Measurements from ENCODE around the gene TMEM233. TPM values are rescaled to one million over a fixed set of nuclear protein-coding genes. Genes with fewer than 3 reads are reported as not detected.

Gene TMEM233
- total RNA-seq, 4 donors from 2014 or later, result 0.13 to 0.19 (median 0.15) TPM; not detected in 1

DNA sequence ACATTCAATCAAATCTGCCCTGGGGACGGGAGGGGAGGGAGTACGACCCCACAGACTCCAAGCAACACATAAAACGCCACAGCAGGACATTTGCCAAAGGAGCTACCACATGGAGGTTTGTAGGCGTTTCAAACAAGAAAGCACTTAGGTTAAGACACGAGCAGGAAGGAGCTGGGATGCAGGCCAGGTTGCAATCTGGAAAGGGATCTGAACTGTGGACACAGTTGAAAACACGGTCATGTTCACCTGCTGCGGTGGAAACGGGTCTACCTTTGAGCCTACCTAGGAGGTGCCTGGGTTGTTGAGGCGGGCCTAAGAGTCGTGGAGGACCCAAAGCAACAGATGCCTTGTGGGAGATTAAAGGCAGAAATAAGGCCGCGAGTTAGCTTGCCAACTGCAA, 92.8 kb downstream of the TMEM233 start:
- Histone ChIP-seq H3K9me3 (no peaks in the 10 kb centered on the region), H3K36me3 (peaks cover 0 to 29% (median 4%) of the 10 kb centered on the region in 3 donors), H3K4me1 (peaks cover 0 to 11% (median 0%) of the 10 kb centered on the region in 3 donors), H3K4me3 (no peak overlapping the region), H3K27me3 (no peaks in the 10 kb centered on the region), H3K27ac (no peak overlapping the region)
- no peak for DNase-seq
- TF ChIP-seq, protein P1, sequence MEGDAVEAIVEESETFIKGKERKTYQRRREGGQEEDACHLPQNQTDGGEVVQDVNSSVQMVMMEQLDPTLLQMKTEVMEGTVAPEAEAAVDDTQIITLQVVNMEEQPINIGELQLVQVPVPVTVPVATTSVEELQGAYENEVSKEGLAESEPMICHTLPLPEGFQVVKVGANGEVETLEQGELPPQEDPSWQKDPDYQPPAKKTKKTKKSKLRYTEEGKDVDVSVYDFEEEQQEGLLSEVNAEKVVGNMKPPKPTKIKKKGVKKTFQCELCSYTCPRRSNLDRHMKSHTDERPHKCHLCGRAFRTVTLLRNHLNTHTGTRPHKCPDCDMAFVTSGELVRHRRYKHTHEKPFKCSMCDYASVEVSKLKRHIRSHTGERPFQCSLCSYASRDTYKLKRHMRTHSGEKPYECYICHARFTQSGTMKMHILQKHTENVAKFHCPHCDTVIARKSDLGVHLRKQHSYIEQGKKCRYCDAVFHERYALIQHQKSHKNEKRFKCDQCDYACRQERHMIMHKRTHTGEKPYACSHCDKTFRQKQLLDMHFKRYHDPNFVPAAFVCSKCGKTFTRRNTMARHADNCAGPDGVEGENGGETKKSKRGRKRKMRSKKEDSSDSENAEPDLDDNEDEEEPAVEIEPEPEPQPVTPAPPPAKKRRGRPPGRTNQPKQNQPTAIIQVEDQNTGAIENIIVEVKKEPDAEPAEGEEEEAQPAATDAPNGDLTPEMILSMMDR (IDR thresholded peaks at IDR 0.05), result no peak
- no peak for TF ChIP-seq POLR2A (IDR thresholded peaks at IDR 0.05)
- intact Hi-C loops (cut with DNase I), result no loop called here
- 78 to 83% methylated on average over 10 to 12 of the region's 12 CpGs for WGBS, 2 donors

DNA sequence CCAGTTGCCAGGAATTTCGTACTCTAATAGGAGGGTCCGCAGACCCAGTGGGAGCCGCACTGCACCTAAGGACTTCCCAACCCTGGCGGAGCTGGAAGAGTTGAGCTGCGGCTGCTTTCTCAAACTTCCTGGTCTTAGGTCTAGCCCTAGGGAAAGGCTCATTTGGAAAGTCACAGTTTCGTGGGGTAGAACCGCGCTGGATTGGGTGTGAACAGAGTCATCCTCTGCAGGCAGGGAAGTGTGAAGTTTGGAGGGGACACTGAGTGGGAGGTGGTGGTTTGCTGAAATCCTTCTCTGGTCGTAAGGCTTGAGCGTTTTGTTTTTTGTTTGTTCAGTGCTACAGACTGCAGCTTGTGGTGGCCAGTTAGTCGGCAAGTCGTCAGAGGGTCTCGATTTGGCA, 93.2 kb downstream of the TMEM233 start:
- WGBS, 2 donors, result 88 to 100% methylated on average over 2 to 12 of the region's 13 CpGs
- Histone ChIP-seq H3K36me3 (peaks cover 0 to 25% (median under 1%) of the 10 kb centered on the region in 3 donors), H3K4me1 (peaks cover 0 to 9% (median 0%) of the 10 kb centered on the region in 3 donors), H3K27ac (no peak overlapping the region), H3K4me3 (no peak overlapping the region), H3K27me3 (no peaks in the 10 kb centered on the region), H3K9me3 (no peaks in the 10 kb centered on the region)
- intact Hi-C loops (cut with DNase I), result no loop called here
- TF ChIP-seq POLR2A (IDR thresholded peaks at IDR 0.05), result no peak
- TF ChIP-seq, protein P1 (IDR thresholded peaks at IDR 0.05), result no peak
- DNase-seq, result no peak

DNA sequence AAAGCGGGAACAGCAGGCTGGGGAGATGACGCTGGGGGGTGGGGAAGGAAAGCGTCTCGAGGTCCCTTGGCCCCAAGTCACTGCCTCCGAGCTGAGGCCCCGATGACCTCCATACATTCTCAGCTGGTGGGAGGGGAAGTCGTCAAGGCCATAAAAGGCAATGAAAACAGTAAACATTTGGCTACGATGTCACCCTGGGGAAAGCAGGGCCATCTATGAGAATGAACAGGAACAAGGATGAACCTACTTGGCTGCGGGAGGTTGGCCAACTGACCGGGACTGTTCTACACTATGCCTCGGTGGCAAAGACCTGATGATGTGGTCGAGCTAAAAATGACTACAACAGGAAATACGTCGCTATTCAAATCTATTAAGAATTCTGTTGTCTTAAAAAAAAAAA, 93.8 kb downstream of the TMEM233 start:
- Histone ChIP-seq H3K4me1 (peaks cover 5 to 8% (median 6%) of the 10 kb centered on the region in 3 donors), H3K27ac (no peak overlapping the region), H3K9me3 (no peaks in the 10 kb centered on the region), H3K36me3 (peaks cover 0 to 19% (median 0%) of the 10 kb centered on the region in 3 donors), H3K27me3 (no peaks in the 10 kb centered on the region), H3K4me3 (no peak overlapping the region)
- intact Hi-C loops (cut with DNase I), result no loop called here
- no peak for TF ChIP-seq POLR2A (IDR thresholded peaks at IDR 0.05)
- TF ChIP-seq, protein P1 (IDR thresholded peaks at IDR 0.05), result no peak
- DNase-seq, result no peak
- 58 to 71% methylated on average over 7 to 14 of the region's 14 CpGs for WGBS, 2 donors

DNA sequence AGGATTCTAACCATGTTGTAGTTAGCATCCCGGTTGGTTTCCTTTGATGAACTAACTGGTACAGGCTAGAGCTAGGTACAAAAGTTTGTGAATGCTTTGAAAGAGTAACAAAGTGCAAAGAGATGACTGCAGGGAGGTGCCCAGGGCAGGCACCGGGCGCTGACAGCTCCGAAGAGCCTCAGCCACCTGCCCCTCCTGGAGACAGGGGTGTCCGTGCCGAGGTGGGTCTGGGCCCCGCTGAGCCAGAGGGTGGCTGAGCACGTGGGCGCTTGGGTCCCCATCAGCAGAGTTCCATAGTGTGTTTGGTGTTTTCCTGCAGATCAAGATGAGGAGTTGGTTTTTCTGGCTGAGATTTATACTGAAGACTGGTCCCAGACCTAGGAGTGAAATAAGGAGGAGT, 94.3 kb downstream of the TMEM233 start:
- intact Hi-C loops (cut with DNase I), result no loop called here
- peaks cover 0 to 16% (median 0%) of the 10 kb centered on the region in 3 donors for H3K36me3 ChIP-seq
- no peak for TF ChIP-seq POLR2A (IDR thresholded peaks at IDR 0.05)
- TF ChIP-seq, protein P1 (IDR thresholded peaks at IDR 0.05), result no peak
- H3K4me1 ChIP-seq, result peaks cover 7 to 11% (median 9%) of the 10 kb centered on the region in 3 donors
- no peak overlapping the region for H3K27ac ChIP-seq
- no peak for DNase-seq
- no peak overlapping the region for H3K4me3 ChIP-seq
- H3K27me3 ChIP-seq, result no peaks in the 10 kb centered on the region
- WGBS, 2 donors, result 87 to 92% methylated on average over 7 of the region's 9 CpGs
- no peaks in the 10 kb centered on the region for H3K9me3 ChIP-seq

DNA sequence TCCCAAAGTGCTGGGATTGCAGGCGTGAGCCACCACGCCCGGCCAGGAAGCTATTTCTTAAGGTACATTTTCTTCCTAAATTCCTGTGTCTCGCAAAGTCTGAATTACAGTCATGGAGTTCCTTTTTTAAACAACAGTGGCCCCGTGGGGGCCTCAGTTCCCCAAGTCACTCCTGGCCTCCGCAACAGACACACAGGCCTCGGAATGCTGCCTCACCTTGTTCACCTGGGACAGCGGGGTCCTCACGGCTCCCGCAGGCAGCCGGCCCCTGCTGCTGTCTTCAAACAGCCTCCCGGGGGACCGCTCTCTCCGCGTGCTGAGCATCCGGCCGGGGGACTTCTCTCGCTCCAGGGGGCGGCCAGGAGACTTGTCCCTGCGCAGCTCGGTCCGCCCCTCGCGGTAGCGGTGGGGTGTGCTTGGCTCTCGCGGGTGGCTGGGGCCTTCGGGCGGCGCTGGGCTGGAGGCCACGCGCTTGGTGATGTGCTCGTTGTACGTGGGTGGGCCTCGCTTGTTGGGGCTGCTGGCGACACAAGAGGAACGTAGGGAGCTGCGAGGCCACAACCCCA, 96.4 kb downstream of the TMEM233 start:
- Histone ChIP-seq H3K27me3 (no peaks in the 10 kb centered on the region), H3K9me3 (no peaks in the 10 kb centered on the region), H3K4me3 (no peak overlapping the region), H3K27ac (no peak overlapping the region), H3K36me3 (peaks cover 0 to 16% (median 0%) of the 10 kb centered on the region in 3 donors), H3K4me1 (peaks cover 13 to 32% (median 24%) of the 10 kb centered on the region in 3 donors)
- DNase-seq, result no peak
- 93 to 96% methylated on average over 7 to 25 of the region's 38 CpGs for whole genome bisulfite sequencing, 2 donors
- TF ChIP-seq POLR2A (IDR thresholded peaks at IDR 0.05), result no peak
- intact Hi-C loops (cut with DNase I), result no loop called here

Measured in esophagus squamous epithelium (tissue), 5 donors.